ENCODE data around the gene TMEM207.

Gene TMEM207

GRCh38 chr3:190443257-190443656 is 6.4 kb downstream of the TMEM207 start:
- DNase-seq: no peak

GRCh38 chr3:190442240-190442639 is 7.5 kb downstream of the TMEM207 start:
- DNase-seq: no peak

- DNase-seq: no peak
Measured at GRCh38 chr3:190436331-190436730, 13.4 kb downstream of the TMEM207 start.

GRCh38 chr3:190435618-190436017 is 14.1 kb downstream of the TMEM207 start:
- DNase-seq: no peak

- no peak for DNase-seq
Measured at GRCh38 chr3:190433626-190434025, 16.1 kb downstream of the TMEM207 start.

- no peak for DNase-seq
Measured at GRCh38 chr3:190432216-190432615, 17.5 kb downstream of the TMEM207 start.

GRCh38 chr3:190430906-190431305 is 18.8 kb downstream of the TMEM207 start:
- DNase-seq: no peak

GRCh38 chr3:190429681-190430080 is 20.0 kb downstream of the TMEM207 start:
- DNase-seq: no peak

- no peak for DNase-seq
Measured at GRCh38 chr3:190426806-190427507, 22.7 kb downstream of the TMEM207 start.

- DNase-seq: no peak
Measured at GRCh38 chr3:190425833-190426232, 23.9 kb downstream of the TMEM207 start.

GRCh38 chr3:190424478-190425439 is 24.9 kb downstream of the TMEM207 start:
- DNase-seq: peak; percentile 67

- DNase-seq: no peak
Measured at GRCh38 chr3:190424108-190424477, 25.6 kb downstream of the TMEM207 start.

- DNase-seq: no peak
Measured at GRCh38 chr3:190414297-190414696, 35.4 kb downstream of the TMEM207 start.

- no peak for DNase-seq
Measured at GRCh38 chr3:190404715-190405114, 45.0 kb downstream of the TMEM207 start.

GRCh38 chr3:190401963-190402362 is 47.7 kb downstream of the TMEM207 start:
- DNase-seq: no peak

- DNase-seq: no peak
Measured at GRCh38 chr3:190399677-190400076, 50.0 kb downstream of the TMEM207 start.

- no peak for DNase-seq
Measured at GRCh38 chr3:190397889-190398288, 51.8 kb downstream of the TMEM207 start.

GRCh38 chr3:190396001-190396400 is 53.7 kb downstream of the TMEM207 start:
- DNase-seq: no peak

- no peak for DNase-seq
Measured at GRCh38 chr3:190388703-190389102, 61.0 kb downstream of the TMEM207 start.

GRCh38 chr3:190387578-190388213 is 62.0 kb downstream of the TMEM207 start, which contains the start of gene CLDN16:
Gene CLDN16, plus strand, starts transcription at chr3:190388163. Its CDS starts 167 bp downstream, at chr3:190388330.
- DNase-seq: no peak

- no peak for DNase-seq
Measured at GRCh38 chr3:190385731-190386688, 63.7 kb downstream of the TMEM207 start.

GRCh38 chr3:190384309-190384756 is 65.4 kb downstream of the TMEM207 start:
- peak; percentile 33 for DNase-seq
